BE2C (cell line): ENCODE data around the gene ZNF283.
A peak's percentile ranks its signal among the peaks of the same experiment; 100 is the strongest.

ENCODE experiments used
- DNase-seq: peaks from one replicate; pipeline ENCODE4 v3.0.0-alpha.2; 2020
- H3K27me3 ChIP-seq: fragments of 250-450 bp; sonication (Bioruptor Pico); 2 replicates; pipeline ENCODE4 v1.5.1; 2020; ENCODE audit warnings: mild to moderate bottlenecking
- H3K36me3 ChIP-seq: fragments of 250-450 bp; sonication (Bioruptor Pico); 2 replicates; pipeline ENCODE4 v1.5.1; 2020; ENCODE audit warnings: mild to moderate bottlenecking
- H3K4me1 ChIP-seq: fragments of 250-450 bp; sonication (Bioruptor Pico); 2 replicates; pipeline ENCODE4 v1.5.1; 2020
- H3K4me3 ChIP-seq: 2 replicates; pipeline ENCODE4 v1.5.1; 2011; ENCODE audit warnings: low read depth, low read length
- H3K9me3 ChIP-seq: fragments of 250-450 bp; sonication (Bioruptor Pico); 2 replicates; pipeline ENCODE4 v1.5.1; 2020
- TF ChIP-seq, protein P1 (sequence below): IDR thresholded peaks from 2 replicates; pipeline ENCODE4 v1.5.1; 2012; ENCODE audit warnings: mild to moderate bottlenecking, low read depth, low read length

The ZNF283 gene

DNA sequence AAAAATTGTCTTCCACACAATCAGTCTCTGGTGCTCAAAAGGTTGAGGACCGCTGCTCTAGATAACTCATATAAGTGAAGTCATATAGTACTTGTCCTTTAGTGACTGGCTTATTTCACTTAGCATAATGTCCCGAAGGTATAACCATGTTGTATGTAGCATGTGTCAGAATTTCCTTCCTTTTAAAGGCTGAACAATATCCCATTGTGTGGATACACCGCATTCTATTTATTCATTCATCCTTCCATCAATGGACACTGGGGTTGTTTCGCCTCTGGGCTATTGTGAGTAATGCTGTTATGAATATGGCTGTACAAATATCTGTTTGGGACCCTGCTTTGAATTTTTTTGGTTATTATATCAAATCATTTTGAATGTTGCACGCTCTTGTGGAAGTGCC is 20.3 kb upstream of the ZNF283 start:
- no peaks in the 10 kb centered on the region for H3K36me3 ChIP-seq
- H3K4me3 ChIP-seq, result no peak overlapping the region
- no peaks in the 10 kb centered on the region for H3K9me3 ChIP-seq
- no peaks in the 10 kb centered on the region for H3K4me1 ChIP-seq
- no peak for DNase-seq
- TF ChIP-seq, protein P1, sequence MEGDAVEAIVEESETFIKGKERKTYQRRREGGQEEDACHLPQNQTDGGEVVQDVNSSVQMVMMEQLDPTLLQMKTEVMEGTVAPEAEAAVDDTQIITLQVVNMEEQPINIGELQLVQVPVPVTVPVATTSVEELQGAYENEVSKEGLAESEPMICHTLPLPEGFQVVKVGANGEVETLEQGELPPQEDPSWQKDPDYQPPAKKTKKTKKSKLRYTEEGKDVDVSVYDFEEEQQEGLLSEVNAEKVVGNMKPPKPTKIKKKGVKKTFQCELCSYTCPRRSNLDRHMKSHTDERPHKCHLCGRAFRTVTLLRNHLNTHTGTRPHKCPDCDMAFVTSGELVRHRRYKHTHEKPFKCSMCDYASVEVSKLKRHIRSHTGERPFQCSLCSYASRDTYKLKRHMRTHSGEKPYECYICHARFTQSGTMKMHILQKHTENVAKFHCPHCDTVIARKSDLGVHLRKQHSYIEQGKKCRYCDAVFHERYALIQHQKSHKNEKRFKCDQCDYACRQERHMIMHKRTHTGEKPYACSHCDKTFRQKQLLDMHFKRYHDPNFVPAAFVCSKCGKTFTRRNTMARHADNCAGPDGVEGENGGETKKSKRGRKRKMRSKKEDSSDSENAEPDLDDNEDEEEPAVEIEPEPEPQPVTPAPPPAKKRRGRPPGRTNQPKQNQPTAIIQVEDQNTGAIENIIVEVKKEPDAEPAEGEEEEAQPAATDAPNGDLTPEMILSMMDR, result no peak
- no peaks in the 10 kb centered on the region for H3K27me3 ChIP-seq

DNA sequence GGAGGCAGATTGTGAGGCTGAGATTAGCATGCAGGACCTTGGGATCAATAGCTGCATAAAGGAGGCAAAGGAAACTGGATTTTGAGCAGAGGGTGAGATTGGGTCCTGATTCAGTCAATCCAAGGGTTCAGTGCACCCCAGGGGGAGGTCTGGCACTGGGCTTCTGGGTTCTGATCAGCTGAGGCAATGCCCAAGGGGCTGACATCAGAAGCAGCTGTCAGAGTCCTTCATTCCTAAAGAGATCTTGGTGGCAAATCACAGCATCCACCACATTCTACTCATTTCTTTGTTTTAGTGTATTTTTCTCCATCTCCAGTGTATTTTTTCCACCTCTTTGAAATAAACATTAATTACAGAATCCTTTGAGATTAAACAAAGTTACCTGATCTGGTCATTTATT is 19.5 kb upstream of the ZNF283 start:
- H3K4me1 ChIP-seq, result no peaks in the 10 kb centered on the region
- TF ChIP-seq, protein P1, result no peak
- H3K36me3 ChIP-seq, result no peaks in the 10 kb centered on the region
- no peaks in the 10 kb centered on the region for H3K27me3 ChIP-seq
- no peak overlapping the region for H3K4me3 ChIP-seq
- H3K9me3 ChIP-seq, result no peaks in the 10 kb centered on the region
- no peak for DNase-seq

- no peaks in the 10 kb centered on the region for H3K9me3 ChIP-seq
- TF ChIP-seq, protein P1, result peak; percentile 67
- H3K4me3 ChIP-seq, result no peak overlapping the region
- no peaks in the 10 kb centered on the region for H3K36me3 ChIP-seq
- no peaks in the 10 kb centered on the region for H3K27me3 ChIP-seq
- H3K4me1 ChIP-seq, result no peaks in the 10 kb centered on the region
- DNase-seq, result no peak
Observed at GRCh38 chr19:43809762-43810696, 17.1 kb upstream of the ZNF283 start.

DNA sequence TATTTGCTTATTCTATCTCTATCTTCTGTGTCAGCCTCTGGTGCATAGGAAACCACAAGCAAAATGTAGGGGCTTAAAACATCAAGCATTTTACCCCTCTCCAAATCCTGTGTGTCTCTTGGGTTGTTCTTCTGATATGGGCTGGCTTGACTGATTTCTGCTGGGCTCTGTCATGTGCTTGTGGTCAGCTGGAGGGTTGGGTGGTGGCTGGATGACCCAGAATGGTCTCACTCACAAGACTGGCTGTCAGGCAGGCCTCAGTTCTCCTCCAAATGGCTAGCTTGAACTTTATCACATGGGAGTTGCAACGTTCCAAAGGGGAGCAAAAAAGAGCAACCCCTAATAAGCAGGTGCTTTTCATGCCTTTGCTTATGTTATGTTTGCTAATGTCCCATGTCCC is 15.3 kb upstream of the ZNF283 start:
- TF ChIP-seq, protein P1, result no peak
- H3K36me3 ChIP-seq, result no peaks in the 10 kb centered on the region
- no peaks in the 10 kb centered on the region for H3K9me3 ChIP-seq
- H3K4me3 ChIP-seq, result no peak overlapping the region
- H3K4me1 ChIP-seq, result no peaks in the 10 kb centered on the region
- H3K27me3 ChIP-seq, result no peaks in the 10 kb centered on the region
- DNase-seq, result no peak

GRCh38 chr19:43812259-43812658 is 14.9 kb upstream of the ZNF283 start:
- no peaks in the 10 kb centered on the region for H3K27me3 ChIP-seq
- TF ChIP-seq, protein P1, result no peak

DNA sequence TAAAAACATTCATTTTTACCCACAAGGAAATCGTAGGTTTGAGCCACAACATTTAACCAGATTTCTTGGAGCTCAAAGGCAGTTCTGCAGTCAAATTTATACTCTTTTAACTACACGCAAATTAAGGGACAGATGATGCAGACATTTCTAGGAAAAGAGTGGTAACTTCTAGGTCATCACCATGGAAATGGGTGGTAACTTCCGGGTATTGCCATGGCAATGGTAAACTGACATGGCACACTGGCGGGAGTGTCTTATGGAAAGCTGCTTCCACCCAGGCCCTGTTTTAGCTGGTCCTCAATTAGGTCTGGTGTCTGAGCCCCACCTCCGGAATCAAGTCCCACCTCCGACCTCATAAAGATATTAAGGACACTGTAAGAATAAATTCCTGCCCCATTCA is 14.4 kb upstream of the ZNF283 start:
- DNase-seq, result no peak
- TF ChIP-seq, protein P1, result no peak
- no peaks in the 10 kb centered on the region for H3K9me3 ChIP-seq

More at GRCh38 chr19:43812259-43812658, 14.9 kb upstream of the ZNF283 start:
- H3K9me3 ChIP-seq, result no peaks in the 10 kb centered on the region
- DNase-seq, result no peak
- H3K36me3 ChIP-seq, result no peaks in the 10 kb centered on the region
- no peak overlapping the region for H3K4me3 ChIP-seq
- H3K4me1 ChIP-seq, result no peaks in the 10 kb centered on the region

More for the DNA sequence above, 14.4 kb upstream of the ZNF283 start:
- H3K4me1 ChIP-seq, result no peaks in the 10 kb centered on the region
- no peaks in the 10 kb centered on the region for H3K36me3 ChIP-seq
- no peak overlapping the region for H3K4me3 ChIP-seq
- no peaks in the 10 kb centered on the region for H3K27me3 ChIP-seq
